ENCODE measurements around the gene STX8.

The STX8 gene

GRCh38 chr17:9217151-9218056, 358.2 kb downstream of the STX8 start:
- H3K36me3 ChIP-seq (ENCODE audit: control insufficient read depth, insufficient read depth, low read length): no peaks in the 10 kb centered on the region
- H3K27ac ChIP-seq (ENCODE audit: low read depth, low read length): no peak overlapping the region
- H3K9me3 ChIP-seq (ENCODE audit: control insufficient read depth, insufficient read depth, low read depth, low read length): peaks cover 13% of the 10 kb centered on the region
- no peak overlapping the region for H3K9ac ChIP-seq (ENCODE audit: low read length)
- peaks cover 30% of the 10 kb centered on the region for H3K4me1 ChIP-seq (ENCODE audit: control insufficient read depth, insufficient read depth, low read length)
- H3K27me3 ChIP-seq (ENCODE audit: control insufficient read depth, insufficient read depth, low read length): no peaks in the 10 kb centered on the region
- H3K4me3 ChIP-seq (ENCODE audit: low read depth, low read length): no peak overlapping the region

GRCh38 chr17:9215465-9215864, 360.2 kb downstream of the STX8 start:
- no peak overlapping the region for H3K27ac ChIP-seq (ENCODE audit: low read depth, low read length)

GRCh38 chr17:9213303-9213640, 362.3 kb downstream of the STX8 start:
- no peak overlapping the region for H3K4me3 ChIP-seq (ENCODE audit: low read depth, low read length)
- peaks cover 6% of the 10 kb centered on the region; the same call in 1 of the 2 replicates for H3K4me1 ChIP-seq (ENCODE audit: control insufficient read depth, insufficient read depth, low read length)
- H3K27me3 ChIP-seq (ENCODE audit: control insufficient read depth, insufficient read depth, low read length): no peaks in the 10 kb centered on the region
- no peaks in the 10 kb centered on the region for H3K36me3 ChIP-seq (ENCODE audit: control insufficient read depth, insufficient read depth, low read length)
- no peak overlapping the region for H3K27ac ChIP-seq (ENCODE audit: low read depth, low read length)
- H3K9ac ChIP-seq (ENCODE audit: low read length): no peak overlapping the region
- H3K9me3 ChIP-seq (ENCODE audit: control insufficient read depth, insufficient read depth, low read depth, low read length): peaks cover 13% of the 10 kb centered on the region

More at GRCh38 chr17:9215465-9215864, 360.2 kb downstream of the STX8 start:
- Histone ChIP-seq H3K36me3 (ENCODE audit: control insufficient read depth, insufficient read depth, low read length) (no peaks in the 10 kb centered on the region), H3K4me1 (ENCODE audit: control insufficient read depth, insufficient read depth, low read length) (peaks cover 19% of the 10 kb centered on the region), H3K4me3 (ENCODE audit: low read depth, low read length) (no peak overlapping the region), H3K9ac (ENCODE audit: low read length) (no peak overlapping the region), H3K9me3 (ENCODE audit: control insufficient read depth, insufficient read depth, low read depth, low read length) (peaks cover 13% of the 10 kb centered on the region), H3K27me3 (ENCODE audit: control insufficient read depth, insufficient read depth, low read length) (no peaks in the 10 kb centered on the region)

GRCh38 chr17:9212376-9213302, 363.0 kb downstream of the STX8 start:
- no peak overlapping the region for H3K9ac ChIP-seq (ENCODE audit: low read length)
- H3K27ac ChIP-seq (ENCODE audit: low read depth, low read length): no peak overlapping the region
- H3K9me3 ChIP-seq (ENCODE audit: control insufficient read depth, insufficient read depth, low read depth, low read length): peaks cover 13% of the 10 kb centered on the region

GRCh38 chr17:9211133-9211765, 364.4 kb downstream of the STX8 start:
- H3K27ac ChIP-seq (ENCODE audit: low read depth, low read length): no peak overlapping the region
- H3K4me1 ChIP-seq (ENCODE audit: control insufficient read depth, insufficient read depth, low read length): no peaks in the 10 kb centered on the region
- H3K9ac ChIP-seq (ENCODE audit: low read length): no peak overlapping the region
- H3K9me3 ChIP-seq (ENCODE audit: control insufficient read depth, insufficient read depth, low read depth, low read length): peaks cover 10% of the 10 kb centered on the region
- H3K4me3 ChIP-seq (ENCODE audit: low read depth, low read length): no peak overlapping the region
- H3K36me3 ChIP-seq (ENCODE audit: control insufficient read depth, insufficient read depth, low read length): no peaks in the 10 kb centered on the region
- H3K27me3 ChIP-seq (ENCODE audit: control insufficient read depth, insufficient read depth, low read length): no peaks in the 10 kb centered on the region

More at GRCh38 chr17:9212376-9213302, 363.0 kb downstream of the STX8 start:
- no peaks in the 10 kb centered on the region for H3K36me3 ChIP-seq (ENCODE audit: control insufficient read depth, insufficient read depth, low read length)
- H3K4me3 ChIP-seq (ENCODE audit: low read depth, low read length): no peak overlapping the region
- no peaks in the 10 kb centered on the region for H3K27me3 ChIP-seq (ENCODE audit: control insufficient read depth, insufficient read depth, low read length)
- H3K4me1 ChIP-seq (ENCODE audit: control insufficient read depth, insufficient read depth, low read length): no peaks in the 10 kb centered on the region; the same call in 1 of the 2 replicates

GRCh38 chr17:9209781-9210370, 365.7 kb downstream of the STX8 start:
- H3K9me3 ChIP-seq (ENCODE audit: control insufficient read depth, insufficient read depth, low read depth, low read length): no peaks in the 10 kb centered on the region
- H3K27me3 ChIP-seq (ENCODE audit: control insufficient read depth, insufficient read depth, low read length): no peaks in the 10 kb centered on the region
- no peak overlapping the region for H3K4me3 ChIP-seq (ENCODE audit: low read depth, low read length)
- H3K36me3 ChIP-seq (ENCODE audit: control insufficient read depth, insufficient read depth, low read length): no peaks in the 10 kb centered on the region
- no peaks in the 10 kb centered on the region; the same call in 1 of the 2 replicates for H3K4me1 ChIP-seq (ENCODE audit: control insufficient read depth, insufficient read depth, low read length)
- H3K9ac ChIP-seq (ENCODE audit: low read length): no peak overlapping the region
- H3K27ac ChIP-seq (ENCODE audit: low read depth, low read length): no peak overlapping the region

GRCh38 chr17:9209347-9209746, 366.3 kb downstream of the STX8 start:
- Histone ChIP-seq H3K4me1 (ENCODE audit: control insufficient read depth, insufficient read depth, low read length) (no peaks in the 10 kb centered on the region; the same call in 1 of the 2 replicates), H3K36me3 (ENCODE audit: control insufficient read depth, insufficient read depth, low read length) (no peaks in the 10 kb centered on the region), H3K27ac (ENCODE audit: low read depth, low read length) (no peak overlapping the region), H3K27me3 (ENCODE audit: control insufficient read depth, insufficient read depth, low read length) (no peaks in the 10 kb centered on the region), H3K4me3 (ENCODE audit: low read depth, low read length) (no peak overlapping the region), H3K9ac (ENCODE audit: low read length) (no peak overlapping the region), H3K9me3 (ENCODE audit: control insufficient read depth, insufficient read depth, low read depth, low read length) (0 out of 2 replicates have a peak, but pooled peaks cover 2% of the 10 kb centered on the region)

- Histone ChIP-seq H3K4me3 (ENCODE audit: low read depth, low read length) (no peak overlapping the region), H3K4me1 (ENCODE audit: control insufficient read depth, insufficient read depth, low read length) (no peaks in the 10 kb centered on the region; the same call in 1 of the 2 replicates), H3K9ac (ENCODE audit: low read length) (no peak overlapping the region), H3K9me3 (ENCODE audit: control insufficient read depth, insufficient read depth, low read depth, low read length) (0 out of 2 replicates have a peak, but pooled peaks cover 2% of the 10 kb centered on the region), H3K27me3 (ENCODE audit: control insufficient read depth, insufficient read depth, low read length) (no peaks in the 10 kb centered on the region), H3K36me3 (ENCODE audit: control insufficient read depth, insufficient read depth, low read length) (no peaks in the 10 kb centered on the region), H3K27ac (ENCODE audit: low read depth, low read length) (no peak overlapping the region)
Observed at GRCh38 chr17:9208381-9209105, 367.1 kb downstream of the STX8 start.

GRCh38 chr17:9206741-9207332, 368.8 kb downstream of the STX8 start:
- 0 out of 2 replicates have a peak, but pooled peaks cover 2% of the 10 kb centered on the region for H3K9me3 ChIP-seq (ENCODE audit: control insufficient read depth, insufficient read depth, low read depth, low read length)
- H3K27ac ChIP-seq (ENCODE audit: low read depth, low read length): no peak overlapping the region
- H3K27me3 ChIP-seq (ENCODE audit: control insufficient read depth, insufficient read depth, low read length): no peaks in the 10 kb centered on the region
- no peak overlapping the region for H3K4me3 ChIP-seq (ENCODE audit: low read depth, low read length)
- no peaks in the 10 kb centered on the region; the same call in 1 of the 2 replicates for H3K4me1 ChIP-seq (ENCODE audit: control insufficient read depth, insufficient read depth, low read length)
- no peaks in the 10 kb centered on the region for H3K36me3 ChIP-seq (ENCODE audit: control insufficient read depth, insufficient read depth, low read length)
- H3K9ac ChIP-seq (ENCODE audit: low read length): no peak overlapping the region

GRCh38 chr17:9206410-9206703, 369.3 kb downstream of the STX8 start:
- H3K4me3 ChIP-seq (ENCODE audit: low read depth, low read length): no peak overlapping the region
- H3K9me3 ChIP-seq (ENCODE audit: control insufficient read depth, insufficient read depth, low read depth, low read length): 0 out of 2 replicates have a peak, but pooled peaks cover 2% of the 10 kb centered on the region
- H3K4me1 ChIP-seq (ENCODE audit: control insufficient read depth, insufficient read depth, low read length): no peaks in the 10 kb centered on the region; the same call in 1 of the 2 replicates
- no peaks in the 10 kb centered on the region for H3K27me3 ChIP-seq (ENCODE audit: control insufficient read depth, insufficient read depth, low read length)
- no peaks in the 10 kb centered on the region for H3K36me3 ChIP-seq (ENCODE audit: control insufficient read depth, insufficient read depth, low read length)
- no peak overlapping the region for H3K9ac ChIP-seq (ENCODE audit: low read length)
- no peak overlapping the region for H3K27ac ChIP-seq (ENCODE audit: low read depth, low read length)

Data from HUES6 (cell line).